Stimulated activated CD4-positive, alpha-beta T cell treated with anti-CD3 and anti-CD28 coated beads, Interleukin-4, amount 100 ng/mL, for 48 hours (primary cell): Measurements from ENCODE around the gene RRM1.

Experiments
- DNase-seq, 2 donors: peaks; one replicate each; pipeline ENCODE4 v3.0.0-alpha.2; 2020; ENCODE audit warnings: low read depth in 2 of 2

The RRM1 gene

DNA sequence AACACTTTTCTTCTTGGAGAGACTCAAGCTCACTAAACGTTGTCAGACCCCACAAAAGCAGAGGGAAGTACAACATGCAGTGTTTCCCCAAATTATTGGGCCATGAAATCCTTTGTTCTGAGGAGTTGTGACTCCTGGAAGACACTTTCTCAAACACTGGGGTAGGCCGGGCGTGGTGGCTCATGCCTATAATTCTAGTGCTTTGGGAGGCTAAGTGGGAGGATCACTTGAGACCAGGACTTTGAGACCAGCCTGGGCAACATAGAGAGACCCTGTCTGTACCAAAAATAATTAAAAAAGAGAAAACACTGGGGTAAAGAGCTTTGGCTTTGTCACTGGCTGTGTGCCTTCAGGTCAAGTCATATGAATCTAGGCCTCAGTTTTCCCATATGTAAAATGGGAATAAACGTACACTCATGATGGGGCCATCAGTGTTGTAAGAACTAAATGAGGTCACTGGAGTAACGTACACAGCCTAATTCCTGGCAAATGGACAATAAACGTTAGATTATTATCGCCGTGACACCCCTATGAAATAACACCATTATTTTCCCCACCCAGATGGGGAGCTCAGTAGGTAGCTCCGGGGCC, 92.0 kb downstream of the RRM1 start:
- no peak for DNase-seq

DNA sequence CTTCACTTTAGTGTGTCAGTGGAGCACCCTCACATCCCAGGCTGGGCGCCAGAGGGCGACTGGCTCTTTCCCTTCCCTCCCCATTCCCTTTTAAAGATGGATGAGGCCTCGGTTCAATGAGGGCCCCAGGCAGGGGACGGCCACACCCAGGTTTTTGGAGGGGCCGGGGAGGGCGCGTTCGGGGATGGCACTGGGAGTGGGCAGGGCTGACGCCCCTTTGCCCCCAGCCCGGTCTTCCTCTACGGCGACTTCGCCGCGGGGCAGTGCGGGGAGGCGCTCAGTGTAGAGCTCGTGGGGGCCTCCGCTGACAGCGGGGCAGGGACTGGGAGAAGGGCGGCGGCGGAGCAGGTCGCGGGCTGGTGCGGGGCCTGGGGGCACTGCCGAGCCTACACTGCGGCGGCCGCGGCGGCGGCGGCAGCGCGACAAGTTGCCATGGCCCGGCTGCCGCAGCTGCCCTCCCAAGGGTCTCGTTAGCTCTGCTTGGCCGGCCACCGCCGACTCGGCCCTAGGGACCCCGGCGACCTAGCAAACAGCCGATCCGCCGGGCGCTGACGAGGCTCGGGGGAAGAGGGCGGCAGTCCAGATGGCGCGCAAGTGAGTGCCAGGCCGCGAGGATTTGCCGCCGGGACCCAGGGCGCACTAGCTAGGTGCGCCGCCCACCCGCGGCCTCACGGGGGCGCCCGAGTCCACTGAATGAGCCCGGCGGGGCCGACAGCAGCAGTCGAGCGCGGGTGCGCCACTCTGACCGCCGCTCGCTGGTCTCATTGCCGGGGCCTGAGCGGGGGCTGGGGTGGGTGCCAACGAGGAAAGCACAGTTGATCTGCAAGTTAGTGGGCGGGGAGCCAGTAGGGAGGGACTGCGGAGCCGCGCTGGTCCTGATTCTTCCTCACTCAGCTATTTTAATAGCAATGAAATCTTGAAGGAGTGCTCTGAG, 92.7 kb downstream of the RRM1 start:
- peak; percentile 79 to 87 for DNase-seq
